ENCODE results near the gene CDKAL1.

- TF ChIP-seq CTCF (IDR thresholded peaks at IDR 0.05) = no peak
- TF ChIP-seq MAX (CRISPR knock-in tag; IDR thresholded peaks at IDR 0.05) = no peak
- TF ChIP-seq TCF7 (CRISPR knock-in tag; IDR thresholded peaks at IDR 0.05; ENCODE audit: low read depth) = no peak
- no peak for TF ChIP-seq ZBTB21 (CRISPR knock-in tag; IDR thresholded peaks at IDR 0.05; ENCODE audit: borderline replicate concordance)
- TF ChIP-seq STAT6 (CRISPR knock-in tag; conservative IDR thresholded peaks at IDR 0.05; ENCODE audit: low read depth) = no peak
- TF ChIP-seq IRF2 (CRISPR knock-in tag; IDR thresholded peaks at IDR 0.05; ENCODE audit: borderline replicate concordance, low read depth) = no peak
- no peak for TF ChIP-seq NR2C2 (CRISPR knock-in tag; IDR thresholded peaks at IDR 0.05)
These were observed 515.3 kb downstream of the CDKAL1 start for GRCh38 chr6:21049572-21049971.
